ENCODE measurements around the gene RAB8B.
"Not testable (repeated sequence)": the region's sequence is repeated elsewhere in the genome, so short reads cannot be mapped to it uniquely, and the experiment has no call there.

RAB8B gene

GRCh38 chr15:63233667-63234423 lies 44.4 kb downstream of the RAB8B start:
- TF ChIP-seq CTCF (IDR thresholded peaks at IDR 0.05; ENCODE audit: insufficient read depth, low read depth, low read length, missing control alignments), result no peak
- no peak overlapping the region for H3K4me3 ChIP-seq (ENCODE audit: low read length)
- peak; percentile 61 for DNase-seq (ENCODE audit: low read depth)

- no peak for DNase-seq (ENCODE audit: low read depth)
- no peak for TF ChIP-seq CTCF (IDR thresholded peaks at IDR 0.05; ENCODE audit: insufficient read depth, low read depth, low read length, missing control alignments)
- no peak overlapping the region for H3K4me3 ChIP-seq (ENCODE audit: low read length)
These were observed 45.1 kb downstream of the RAB8B start for GRCh38 chr15:63234451-63234870.

GRCh38 chr15:63236272-63236671 lies 46.9 kb downstream of the RAB8B start:
- H3K4me3 ChIP-seq (ENCODE audit: low read length), result no peak overlapping the region
- peak; percentile 42 for DNase-seq (ENCODE audit: low read depth)
- TF ChIP-seq CTCF (IDR thresholded peaks at IDR 0.05; ENCODE audit: insufficient read depth, low read depth, low read length, missing control alignments), result no peak

- not testable (repeated sequence) for H3K4me3 ChIP-seq (ENCODE audit: low read length)
These were observed 47.7 kb downstream of the RAB8B start for GRCh38 chr15:63237086-63237485.

GRCh38 chr15:63238171-63238570 lies 48.8 kb downstream of the RAB8B start:
- DNase-seq (ENCODE audit: low read depth), result no peak
- no peak for TF ChIP-seq CTCF (IDR thresholded peaks at IDR 0.05; ENCODE audit: insufficient read depth, low read depth, low read length, missing control alignments)
- no peak overlapping the region for H3K4me3 ChIP-seq (ENCODE audit: low read length)

More at GRCh38 chr15:63237086-63237485, 47.7 kb downstream of the RAB8B start:
- DNase-seq (ENCODE audit: low read depth), result not testable (repeated sequence)

- H3K4me3 ChIP-seq (ENCODE audit: low read length), result no peak overlapping the region
- DNase-seq (ENCODE audit: low read depth), result peak; percentile 94
- no peak for TF ChIP-seq CTCF (IDR thresholded peaks at IDR 0.05; ENCODE audit: insufficient read depth, low read depth, low read length, missing control alignments)
These were observed 49.4 kb downstream of the RAB8B start for GRCh38 chr15:63238796-63239195.

GRCh38 chr15:63240109-63240508 lies 50.7 kb downstream of the RAB8B start:
- TF ChIP-seq CTCF (IDR thresholded peaks at IDR 0.05; ENCODE audit: insufficient read depth, low read depth, low read length, missing control alignments), result no peak
- no peak overlapping the region for H3K4me3 ChIP-seq (ENCODE audit: low read length)
- DNase-seq (ENCODE audit: low read depth), result no peak

Measured in epithelial cell of esophagus (primary cell).